A549 (cell line): Measurements from ENCODE around the gene FIGN.

ENCODE experiments used
- CHD2 ChIP-seq: fragments of 150-350 bp; IDR thresholded peaks from 2 replicates; pipeline ENCODE4 v1.6.1; 2014; ENCODE audit warnings: low read length; ENCODE audit not compliant: partially characterized antibody
- EP300 ChIP-seq, 2 experiments: fragments of >200 bp; sonication (Bioruptor Twin); formaldehyde crosslinking; IDR thresholded peaks; 2 replicates in 1 of 2; 3 replicates in 1 of 2; pipeline ENCODE4 v1.6.1; 2016 to 2017
- MAZ ChIP-seq: fragments of 150-350 bp; IDR thresholded peaks from 2 replicates; pipeline ENCODE4 v1.6.1; 2014; ENCODE audit warnings: antibody characterized with exemption, low read depth, low read length, borderline replicate concordance
- NPAS2 ChIP-seq: fragments of 250-450 bp; sonication (Bioruptor Pico); IDR thresholded peaks from 2 replicates; pipeline ENCODE4 v1.8.0; 2022; ENCODE audit warnings: mild to moderate bottlenecking, moderate library complexity, borderline replicate concordance
- POLR2AphosphoS2 ChIP-seq: conservative IDR thresholded peaks from 2 replicates; pipeline ENCODE4 v1.6.1; 2012; ENCODE audit warnings: low read length, improper control_type of control experiment, inconsistent platforms
- RARB ChIP-seq: fragments of 250-450 bp; sonication (Bioruptor Pico); IDR thresholded peaks from 2 replicates; pipeline ENCODE4 v1.8.0; 2021; ENCODE audit warnings: mild to moderate bottlenecking, moderate library complexity
- SMC3 ChIP-seq: fragments of >200 bp; sonication (Bioruptor Twin); formaldehyde crosslinking; IDR thresholded peaks from 3 replicates; pipeline ENCODE4 v1.6.1; 2018; ENCODE audit warnings: inconsistent platforms
- TP53 ChIP-seq: fragments of 250-450 bp; sonication (Bioruptor Pico); IDR thresholded peaks from 2 replicates; pipeline ENCODE4 v1.5.0; 2021; ENCODE audit warnings: mild to moderate bottlenecking, moderate library complexity
- ZC3H11A ChIP-seq: fragments of 450-650 bp; IDR thresholded peaks from 2 replicates; pipeline ENCODE4 v1.6.1; 2014; ENCODE audit warnings: antibody characterized with exemption, mild to moderate bottlenecking
- TF ChIP-seq, protein P1 (sequence below): fragments of >200 bp; sonication (Bioruptor Twin); formaldehyde crosslinking; IDR thresholded peaks from 3 replicates; pipeline ENCODE4 v1.5.1; 2016

DNA sequence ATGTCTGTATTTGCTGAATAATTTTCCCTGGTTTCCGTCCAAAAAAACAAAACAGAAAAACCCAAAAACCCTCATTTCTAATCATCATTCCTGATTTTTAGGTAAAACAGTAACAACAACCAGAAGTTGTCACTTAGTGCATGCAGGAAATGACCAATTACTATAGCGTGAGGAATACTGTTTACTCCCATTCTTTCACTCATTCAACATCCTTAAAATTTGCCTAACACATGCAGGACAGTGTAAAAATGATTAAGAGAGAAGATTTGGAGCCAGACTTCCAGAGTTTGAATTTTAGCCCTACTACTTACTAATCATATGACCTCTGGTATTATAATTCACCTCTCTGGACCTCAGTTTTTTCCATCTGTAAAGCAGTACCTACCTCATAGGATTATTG is 83.1 kb downstream of the FIGN start:
- no peak for TF ChIP-seq EP300 (IDR thresholded peaks at IDR 0.05)
- TF ChIP-seq POLR2AphosphoS2, result no peak
- TF ChIP-seq ZC3H11A, result no peak
- TF ChIP-seq TP53 (CRISPR knock-in tag), result no peak
- TF ChIP-seq, protein P1, sequence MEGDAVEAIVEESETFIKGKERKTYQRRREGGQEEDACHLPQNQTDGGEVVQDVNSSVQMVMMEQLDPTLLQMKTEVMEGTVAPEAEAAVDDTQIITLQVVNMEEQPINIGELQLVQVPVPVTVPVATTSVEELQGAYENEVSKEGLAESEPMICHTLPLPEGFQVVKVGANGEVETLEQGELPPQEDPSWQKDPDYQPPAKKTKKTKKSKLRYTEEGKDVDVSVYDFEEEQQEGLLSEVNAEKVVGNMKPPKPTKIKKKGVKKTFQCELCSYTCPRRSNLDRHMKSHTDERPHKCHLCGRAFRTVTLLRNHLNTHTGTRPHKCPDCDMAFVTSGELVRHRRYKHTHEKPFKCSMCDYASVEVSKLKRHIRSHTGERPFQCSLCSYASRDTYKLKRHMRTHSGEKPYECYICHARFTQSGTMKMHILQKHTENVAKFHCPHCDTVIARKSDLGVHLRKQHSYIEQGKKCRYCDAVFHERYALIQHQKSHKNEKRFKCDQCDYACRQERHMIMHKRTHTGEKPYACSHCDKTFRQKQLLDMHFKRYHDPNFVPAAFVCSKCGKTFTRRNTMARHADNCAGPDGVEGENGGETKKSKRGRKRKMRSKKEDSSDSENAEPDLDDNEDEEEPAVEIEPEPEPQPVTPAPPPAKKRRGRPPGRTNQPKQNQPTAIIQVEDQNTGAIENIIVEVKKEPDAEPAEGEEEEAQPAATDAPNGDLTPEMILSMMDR, result no peak
- TF ChIP-seq SMC3, result no peak
- TF ChIP-seq NPAS2 (CRISPR knock-in tag), result no peak
- no peak for TF ChIP-seq CHD2
- TF ChIP-seq RARB, result no peak
- no peak for TF ChIP-seq MAZ
